ENCODE results near the gene HK2.

The HK2 gene

DNA sequence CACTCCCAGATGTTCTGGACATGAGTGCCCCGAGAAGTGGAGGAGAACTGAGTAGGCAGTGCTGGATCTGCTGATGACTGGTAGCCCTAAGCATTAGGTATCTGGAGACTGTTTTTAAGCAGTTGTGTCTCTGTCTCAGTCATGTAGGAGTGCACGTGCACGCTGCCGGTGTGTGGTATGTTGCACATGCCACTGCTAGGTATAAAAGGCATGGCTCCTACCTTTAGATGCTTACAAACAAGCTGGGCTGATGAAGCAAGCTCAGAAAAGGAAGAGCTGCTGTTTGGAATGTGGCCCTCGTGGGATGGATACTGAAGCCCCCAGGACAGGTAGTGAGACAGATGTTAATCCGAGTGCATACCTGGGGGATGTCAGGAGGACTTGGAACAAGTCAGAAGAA lies 49.1 kb downstream of the HK2 start:
- Histone ChIP-seq H3K18ac (ENCODE audit: low read length) (no peak overlapping the region), H3K9me3 (replicated peaks in 1 of 2; ENCODE audit: control insufficient read depth in 2 of 2, insufficient read depth in 1 of 2, low read depth in 1 of 2, low read length in 2 of 2) (no peaks in the 10 kb centered on the region), H3K27ac (replicated peaks; ENCODE audit: low read length) (no peak overlapping the region), H3K23ac (ENCODE audit: low read depth, low read length, poor library complexity) (no peak overlapping the region), H3K9ac (ENCODE audit: low read depth, low read length, poor library complexity) (no peak overlapping the region), H2BK120ac (ENCODE audit: low read depth, low read length) (no peak overlapping the region), H2AK5ac (ENCODE audit: low read depth, low read length) (no peak overlapping the region), H3K27me3 (ENCODE audit: control insufficient read depth in 3 of 3, insufficient read depth in 3 of 3, low read depth in 1 of 3, low read length in 3 of 3) (no peaks in the 10 kb centered on the region), H2BK5ac (ENCODE audit: low read length) (no peak overlapping the region), H2BK15ac (ENCODE audit: low read length) (no peak overlapping the region), H2AFZ (ENCODE audit: low read length) (no peak overlapping the region), H3K4me1 (ENCODE audit: control insufficient read depth in 2 of 2, insufficient read depth in 1 of 2, low read depth in 1 of 2, low read length in 2 of 2) (no peaks in the 10 kb centered on the region), H4K91ac (ENCODE audit: low read depth, low read length, poor library complexity) (no peak overlapping the region), H3K4ac (ENCODE audit: low read length) (no peak overlapping the region), H2BK12ac (ENCODE audit: low read length) (no peak overlapping the region), H4K8ac (ENCODE audit: low read depth, low read length) (no peak overlapping the region), H3K36me3 (replicated peaks in 1 of 2; ENCODE audit: control insufficient read depth in 2 of 2, insufficient read depth in 2 of 2, low read length in 2 of 2) (peaks cover 77 to 99% of the 10 kb centered on the region in 2 donors), H3K14ac (ENCODE audit: low read length) (no peak overlapping the region), H3K4me3 (ENCODE audit: low read length in 2 of 2) (no peak overlapping the region), H3K79me1 (ENCODE audit: low read depth, low read length) (no peaks in the 10 kb centered on the region), H3K4me2 (ENCODE audit: insufficient read depth, low read length, poor library complexity, severe bottlenecking) (no peak overlapping the region)
- no peak for DNase-seq (ENCODE audit: low spot score)
- WGBS, 2 donors (ENCODE audit: extremely low coverage in 2 of 2, insufficient read length in 2 of 2, insufficient replicate concordance in 1 of 2) = no CpG with 5 or more reads among the region's 6 CpGs

DNA sequence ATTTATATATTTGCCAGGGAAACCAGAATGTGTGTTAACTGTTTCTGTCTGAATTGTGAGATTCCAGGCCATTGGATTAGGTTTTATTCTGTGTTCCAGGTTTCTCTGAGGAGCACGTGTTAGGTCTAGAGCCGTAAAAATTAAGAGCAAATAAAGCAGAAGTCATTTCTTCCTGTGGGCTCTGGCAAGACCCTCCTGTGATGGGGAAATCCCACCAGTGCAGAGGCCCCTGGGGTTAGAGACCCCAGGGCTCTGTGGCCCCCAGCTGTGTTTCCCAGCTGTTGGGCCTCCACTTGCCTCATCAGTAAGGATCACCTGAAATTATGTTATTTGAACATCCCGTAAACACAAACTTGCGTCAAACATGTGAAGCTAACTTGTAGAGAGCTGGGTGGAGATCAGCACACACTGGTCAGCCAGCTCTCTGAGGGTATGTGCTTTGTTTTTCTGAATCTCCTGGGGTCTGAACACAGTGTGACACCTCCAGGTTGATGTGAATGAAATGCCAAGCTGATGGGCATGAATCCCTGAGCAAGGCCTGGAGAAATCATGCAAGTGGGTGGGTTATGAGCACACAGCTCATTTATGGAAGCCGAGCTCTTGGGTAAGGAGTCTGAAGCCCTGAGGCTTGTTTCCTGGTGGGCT lies 50.3 kb downstream of the HK2 start:
- H3K79me1 ChIP-seq (ENCODE audit: low read depth, low read length) = no peaks in the 10 kb centered on the region
- WGBS, 2 donors (ENCODE audit: extremely low coverage in 2 of 2, insufficient read length in 2 of 2, insufficient replicate concordance in 1 of 2) = no CpG with 5 or more reads among the region's 5 CpGs
- H2AK5ac ChIP-seq (ENCODE audit: low read depth, low read length) = no peak overlapping the region
- no peak overlapping the region for H3K14ac ChIP-seq (ENCODE audit: low read length)
- DNase-seq (ENCODE audit: low spot score) = no peak
- no peak overlapping the region for H3K27ac ChIP-seq (replicated peaks; ENCODE audit: low read length)
- no peak overlapping the region for H3K4me3 ChIP-seq (ENCODE audit: low read length in 2 of 2)
- no peak overlapping the region for H2AFZ ChIP-seq (ENCODE audit: low read length)
- H2BK12ac ChIP-seq (ENCODE audit: low read length) = no peak overlapping the region
- no peaks in the 10 kb centered on the region for H3K27me3 ChIP-seq (ENCODE audit: control insufficient read depth in 3 of 3, insufficient read depth in 3 of 3, low read depth in 1 of 3, low read length in 3 of 3)
- no peak overlapping the region for H3K4me2 ChIP-seq (ENCODE audit: insufficient read depth, low read length, poor library complexity, severe bottlenecking)
- H4K8ac ChIP-seq (ENCODE audit: low read depth, low read length) = no peak overlapping the region
- H2BK15ac ChIP-seq (ENCODE audit: low read length) = no peak overlapping the region
- no peak overlapping the region for H3K4ac ChIP-seq (ENCODE audit: low read length)
- no peak overlapping the region for H3K23ac ChIP-seq (ENCODE audit: low read depth, low read length, poor library complexity)
- no peak overlapping the region for H2BK5ac ChIP-seq (ENCODE audit: low read length)
- H3K4me1 ChIP-seq (ENCODE audit: control insufficient read depth in 2 of 2, insufficient read depth in 1 of 2, low read depth in 1 of 2, low read length in 2 of 2) = no peaks in the 10 kb centered on the region
- H3K9ac ChIP-seq (ENCODE audit: low read depth, low read length, poor library complexity) = no peak overlapping the region
- H3K9me3 ChIP-seq (replicated peaks in 1 of 2; ENCODE audit: control insufficient read depth in 2 of 2, insufficient read depth in 1 of 2, low read depth in 1 of 2, low read length in 2 of 2) = no peaks in the 10 kb centered on the region
- H2BK120ac ChIP-seq (ENCODE audit: low read depth, low read length) = no peak overlapping the region
- H3K36me3 ChIP-seq (replicated peaks in 1 of 2; ENCODE audit: control insufficient read depth in 2 of 2, insufficient read depth in 2 of 2, low read length in 2 of 2) = peaks cover 75 to 99% of the 10 kb centered on the region in 2 donors
- H4K91ac ChIP-seq (ENCODE audit: low read depth, low read length, poor library complexity) = no peak overlapping the region
- no peak overlapping the region for H3K18ac ChIP-seq (ENCODE audit: low read length)

- no peak overlapping the region for H2BK5ac ChIP-seq (ENCODE audit: low read length)
- no peak overlapping the region for H4K91ac ChIP-seq (ENCODE audit: low read depth, low read length, poor library complexity)
- H2BK15ac ChIP-seq (ENCODE audit: low read length) = no peak overlapping the region
- H3K79me1 ChIP-seq (ENCODE audit: low read depth, low read length) = no peaks in the 10 kb centered on the region
- no peak overlapping the region for H3K4ac ChIP-seq (ENCODE audit: low read length)
- WGBS, 2 donors (ENCODE audit: extremely low coverage in 2 of 2, insufficient read length in 2 of 2, insufficient replicate concordance in 1 of 2) = no CpG with 5 or more reads among the region's 5 CpGs
- H3K18ac ChIP-seq (ENCODE audit: low read length) = no peak overlapping the region
- no peak overlapping the region for H4K8ac ChIP-seq (ENCODE audit: low read depth, low read length)
- H3K9me3 ChIP-seq (replicated peaks in 1 of 2; ENCODE audit: control insufficient read depth in 2 of 2, insufficient read depth in 1 of 2, low read depth in 1 of 2, low read length in 2 of 2) = no peaks in the 10 kb centered on the region
- no peaks in the 10 kb centered on the region for H3K27me3 ChIP-seq (ENCODE audit: control insufficient read depth in 3 of 3, insufficient read depth in 3 of 3, low read depth in 1 of 3, low read length in 3 of 3)
- no peak overlapping the region for H3K27ac ChIP-seq (replicated peaks; ENCODE audit: low read length)
- no peak overlapping the region for H3K23ac ChIP-seq (ENCODE audit: low read depth, low read length, poor library complexity)
- H2AK5ac ChIP-seq (ENCODE audit: low read depth, low read length) = no peak overlapping the region
- H3K14ac ChIP-seq (ENCODE audit: low read length) = no peak overlapping the region
- H3K9ac ChIP-seq (ENCODE audit: low read depth, low read length, poor library complexity) = no peak overlapping the region
- no peaks in the 10 kb centered on the region for H3K4me1 ChIP-seq (ENCODE audit: control insufficient read depth in 2 of 2, insufficient read depth in 1 of 2, low read depth in 1 of 2, low read length in 2 of 2)
- no peak overlapping the region for H2BK12ac ChIP-seq (ENCODE audit: low read length)
- no peak overlapping the region for H2AFZ ChIP-seq (ENCODE audit: low read length)
- no peak overlapping the region for H2BK120ac ChIP-seq (ENCODE audit: low read depth, low read length)
- no peak for DNase-seq (ENCODE audit: low spot score)
- H3K36me3 ChIP-seq (replicated peaks in 1 of 2; ENCODE audit: control insufficient read depth in 2 of 2, insufficient read depth in 2 of 2, low read length in 2 of 2) = peaks cover 69 to 99% of the 10 kb centered on the region in 2 donors
- no peak overlapping the region for H3K4me3 ChIP-seq (ENCODE audit: low read length in 2 of 2)
- no peak overlapping the region for H3K4me2 ChIP-seq (ENCODE audit: insufficient read depth, low read length, poor library complexity, severe bottlenecking)
Measured at GRCh38 chr2:74884866-74885265, 50.9 kb downstream of the HK2 start.

GRCh38 chr2:74886251-74886650 lies 52.3 kb downstream of the HK2 start:
- peaks cover 64 to 99% of the 10 kb centered on the region in 2 donors for H3K36me3 ChIP-seq (replicated peaks in 1 of 2; ENCODE audit: control insufficient read depth in 2 of 2, insufficient read depth in 2 of 2, low read length in 2 of 2)
- H3K27ac ChIP-seq (replicated peaks; ENCODE audit: low read length) = no peak overlapping the region

More at GRCh38 chr2:74886251-74886650, 52.3 kb downstream of the HK2 start:
- Histone ChIP-seq H2BK120ac (ENCODE audit: low read depth, low read length) (no peak overlapping the region), H3K23ac (ENCODE audit: low read depth, low read length, poor library complexity) (peak overlapping the region; percentile 48), H3K4me3 (ENCODE audit: low read length in 2 of 2) (no peak overlapping the region), H2AK5ac (ENCODE audit: low read depth, low read length) (no peak overlapping the region), H2BK12ac (ENCODE audit: low read length) (no peak overlapping the region), H3K18ac (ENCODE audit: low read length) (no peak overlapping the region), H3K27me3 (ENCODE audit: control insufficient read depth in 3 of 3, insufficient read depth in 3 of 3, low read depth in 1 of 3, low read length in 3 of 3) (no peaks in the 10 kb centered on the region), H3K9ac (ENCODE audit: low read depth, low read length, poor library complexity) (peak overlapping the region; percentile 81), H2AFZ (ENCODE audit: low read length) (no peak overlapping the region), H3K4ac (ENCODE audit: low read length) (no peak overlapping the region), H3K79me1 (ENCODE audit: low read depth, low read length) (no peaks in the 10 kb centered on the region), H3K14ac (ENCODE audit: low read length) (no peak overlapping the region), H2BK5ac (ENCODE audit: low read length) (no peak overlapping the region), H3K4me2 (ENCODE audit: insufficient read depth, low read length, poor library complexity, severe bottlenecking) (no peak overlapping the region), H3K9me3 (replicated peaks in 1 of 2; ENCODE audit: control insufficient read depth in 2 of 2, insufficient read depth in 1 of 2, low read depth in 1 of 2, low read length in 2 of 2) (no peaks in the 10 kb centered on the region), H2BK15ac (ENCODE audit: low read length) (no peak overlapping the region), H4K8ac (ENCODE audit: low read depth, low read length) (no peak overlapping the region), H4K91ac (ENCODE audit: low read depth, low read length, poor library complexity) (no peak overlapping the region), H3K4me1 (ENCODE audit: control insufficient read depth in 2 of 2, insufficient read depth in 1 of 2, low read depth in 1 of 2, low read length in 2 of 2) (no peaks in the 10 kb centered on the region)
- WGBS, 2 donors (ENCODE audit: extremely low coverage in 2 of 2, insufficient read length in 2 of 2, insufficient replicate concordance in 1 of 2) = no CpG with 5 or more reads among the region's 8 CpGs
- no peak for DNase-seq (ENCODE audit: low spot score)
